ENCODE results near the gene EGFL6. TPM values are rescaled to one million over a fixed set of nuclear protein-coding genes. Genes with fewer than 3 reads are reported as not detected.

EGFL6 gene
- total and polyA plus RNA-seq, 4 donors = 0.02 to 0.23 TPM; not detected in 2

GRCh38 chrX:13670197-13670596 is 100.8 kb downstream of the EGFL6 start:
- DNase-seq (ENCODE audit: low spot score) = no peak
- peaks cover 0 to 2% (median 0%) of the 10 kb centered on the region in 4 donors for H3K4me1 ChIP-seq (ENCODE audit: control insufficient read depth in 4 of 4, insufficient read depth in 4 of 4, low read length in 3 of 4)
- 89% methylated on average over 5 of the region's 5 CpGs for WGBS
- no peak overlapping the region for H3K9ac ChIP-seq (ENCODE audit: low read depth in 1 of 2, low read length in 2 of 2)
- TF ChIP-seq FOXA2 (IDR thresholded peaks at IDR 0.05) (no peak), FOXA1 (IDR thresholded peaks at IDR 0.05) (no peak), RXRA (IDR thresholded peaks at IDR 0.05) (no peak), GABPA (IDR thresholded peaks at IDR 0.05 in 1 of 2, conservative IDR thresholded peaks at IDR 0.05 in 1 of 2) (no peak), YY1 (IDR thresholded peaks at IDR 0.05) (no peak), HNF4A (conservative IDR thresholded peaks at IDR 0.05) (no peak), NR2F2 (IDR thresholded peaks at IDR 0.05) (no peak), EGR1 (IDR thresholded peaks at IDR 0.05; ENCODE audit: low read depth in 2 of 2) (no peak), JUND (IDR thresholded peaks at IDR 0.05) (no peak), RAD21 (IDR thresholded peaks at IDR 0.05) (no peak), SP1 (IDR thresholded peaks at IDR 0.05) (no peak), TAF1 (conservative IDR thresholded peaks at IDR 0.05) (no peak), HNF4G (IDR thresholded peaks at IDR 0.05) (no peak)
- TF ChIP-seq, protein P1, sequence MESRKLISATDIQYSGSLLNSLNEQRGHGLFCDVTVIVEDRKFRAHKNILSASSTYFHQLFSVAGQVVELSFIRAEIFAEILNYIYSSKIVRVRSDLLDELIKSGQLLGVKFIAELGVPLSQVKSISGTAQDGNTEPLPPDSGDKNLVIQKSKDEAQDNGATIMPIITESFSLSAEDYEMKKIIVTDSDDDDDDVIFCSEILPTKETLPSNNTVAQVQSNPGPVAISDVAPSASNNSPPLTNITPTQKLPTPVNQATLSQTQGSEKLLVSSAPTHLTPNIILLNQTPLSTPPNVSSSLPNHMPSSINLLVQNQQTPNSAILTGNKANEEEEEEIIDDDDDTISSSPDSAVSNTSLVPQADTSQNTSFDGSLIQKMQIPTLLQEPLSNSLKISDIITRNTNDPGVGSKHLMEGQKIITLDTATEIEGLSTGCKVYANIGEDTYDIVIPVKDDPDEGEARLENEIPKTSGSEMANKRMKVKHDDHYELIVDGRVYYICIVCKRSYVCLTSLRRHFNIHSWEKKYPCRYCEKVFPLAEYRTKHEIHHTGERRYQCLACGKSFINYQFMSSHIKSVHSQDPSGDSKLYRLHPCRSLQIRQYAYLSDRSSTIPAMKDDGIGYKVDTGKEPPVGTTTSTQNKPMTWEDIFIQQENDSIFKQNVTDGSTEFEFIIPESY (IDR thresholded peaks at IDR 0.05) = no peak
- TF ChIP-seq, protein P2, sequence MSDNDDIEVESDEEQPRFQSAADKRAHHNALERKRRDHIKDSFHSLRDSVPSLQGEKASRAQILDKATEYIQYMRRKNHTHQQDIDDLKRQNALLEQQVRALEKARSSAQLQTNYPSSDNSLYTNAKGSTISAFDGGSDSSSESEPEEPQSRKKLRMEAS (IDR thresholded peaks at IDR 0.05) = no peak
- TF ChIP-seq, protein P3, sequence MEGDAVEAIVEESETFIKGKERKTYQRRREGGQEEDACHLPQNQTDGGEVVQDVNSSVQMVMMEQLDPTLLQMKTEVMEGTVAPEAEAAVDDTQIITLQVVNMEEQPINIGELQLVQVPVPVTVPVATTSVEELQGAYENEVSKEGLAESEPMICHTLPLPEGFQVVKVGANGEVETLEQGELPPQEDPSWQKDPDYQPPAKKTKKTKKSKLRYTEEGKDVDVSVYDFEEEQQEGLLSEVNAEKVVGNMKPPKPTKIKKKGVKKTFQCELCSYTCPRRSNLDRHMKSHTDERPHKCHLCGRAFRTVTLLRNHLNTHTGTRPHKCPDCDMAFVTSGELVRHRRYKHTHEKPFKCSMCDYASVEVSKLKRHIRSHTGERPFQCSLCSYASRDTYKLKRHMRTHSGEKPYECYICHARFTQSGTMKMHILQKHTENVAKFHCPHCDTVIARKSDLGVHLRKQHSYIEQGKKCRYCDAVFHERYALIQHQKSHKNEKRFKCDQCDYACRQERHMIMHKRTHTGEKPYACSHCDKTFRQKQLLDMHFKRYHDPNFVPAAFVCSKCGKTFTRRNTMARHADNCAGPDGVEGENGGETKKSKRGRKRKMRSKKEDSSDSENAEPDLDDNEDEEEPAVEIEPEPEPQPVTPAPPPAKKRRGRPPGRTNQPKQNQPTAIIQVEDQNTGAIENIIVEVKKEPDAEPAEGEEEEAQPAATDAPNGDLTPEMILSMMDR (IDR thresholded peaks at IDR 0.05; ENCODE audit: low read depth, low read length, missing input control) = no peak
- TF ChIP-seq, protein P4, sequence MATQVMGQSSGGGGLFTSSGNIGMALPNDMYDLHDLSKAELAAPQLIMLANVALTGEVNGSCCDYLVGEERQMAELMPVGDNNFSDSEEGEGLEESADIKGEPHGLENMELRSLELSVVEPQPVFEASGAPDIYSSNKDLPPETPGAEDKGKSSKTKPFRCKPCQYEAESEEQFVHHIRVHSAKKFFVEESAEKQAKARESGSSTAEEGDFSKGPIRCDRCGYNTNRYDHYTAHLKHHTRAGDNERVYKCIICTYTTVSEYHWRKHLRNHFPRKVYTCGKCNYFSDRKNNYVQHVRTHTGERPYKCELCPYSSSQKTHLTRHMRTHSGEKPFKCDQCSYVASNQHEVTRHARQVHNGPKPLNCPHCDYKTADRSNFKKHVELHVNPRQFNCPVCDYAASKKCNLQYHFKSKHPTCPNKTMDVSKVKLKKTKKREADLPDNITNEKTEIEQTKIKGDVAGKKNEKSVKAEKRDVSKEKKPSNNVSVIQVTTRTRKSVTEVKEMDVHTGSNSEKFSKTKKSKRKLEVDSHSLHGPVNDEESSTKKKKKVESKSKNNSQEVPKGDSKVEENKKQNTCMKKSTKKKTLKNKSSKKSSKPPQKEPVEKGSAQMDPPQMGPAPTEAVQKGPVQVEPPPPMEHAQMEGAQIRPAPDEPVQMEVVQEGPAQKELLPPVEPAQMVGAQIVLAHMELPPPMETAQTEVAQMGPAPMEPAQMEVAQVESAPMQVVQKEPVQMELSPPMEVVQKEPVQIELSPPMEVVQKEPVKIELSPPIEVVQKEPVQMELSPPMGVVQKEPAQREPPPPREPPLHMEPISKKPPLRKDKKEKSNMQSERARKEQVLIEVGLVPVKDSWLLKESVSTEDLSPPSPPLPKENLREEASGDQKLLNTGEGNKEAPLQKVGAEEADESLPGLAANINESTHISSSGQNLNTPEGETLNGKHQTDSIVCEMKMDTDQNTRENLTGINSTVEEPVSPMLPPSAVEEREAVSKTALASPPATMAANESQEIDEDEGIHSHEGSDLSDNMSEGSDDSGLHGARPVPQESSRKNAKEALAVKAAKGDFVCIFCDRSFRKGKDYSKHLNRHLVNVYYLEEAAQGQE (IDR thresholded peaks at IDR 0.05) = no peak
- TF ChIP-seq, protein P5, sequence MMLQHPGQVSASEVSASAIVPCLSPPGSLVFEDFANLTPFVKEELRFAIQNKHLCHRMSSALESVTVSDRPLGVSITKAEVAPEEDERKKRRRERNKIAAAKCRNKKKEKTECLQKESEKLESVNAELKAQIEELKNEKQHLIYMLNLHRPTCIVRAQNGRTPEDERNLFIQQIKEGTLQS (IDR thresholded peaks at IDR 0.05) = no peak
- H3K9me3 ChIP-seq (ENCODE audit: control insufficient read depth in 4 of 4, low read length in 3 of 4) = peaks cover 0 to 3% (median 0%) of the 10 kb centered on the region in 4 donors
- no peak overlapping the region for H3K4me3 ChIP-seq (ENCODE audit: low read depth in 1 of 3, low read length in 3 of 3)
- H3K27me3 ChIP-seq (ENCODE audit: control insufficient read depth in 4 of 4, insufficient read depth in 4 of 4, low read length in 3 of 4) = no peaks in the 10 kb centered on the region
- no peaks in the 10 kb centered on the region for H3K36me3 ChIP-seq (ENCODE audit: control insufficient read depth in 4 of 4, insufficient read depth in 3 of 4, low read depth in 1 of 4, low read length in 3 of 4)
- no peak overlapping the region for H3K27ac ChIP-seq (ENCODE audit: low read depth in 1 of 2, low read length in 2 of 2)
